LNCaP clone FGC (cell line): ENCODE results near the gene MET.

Experiments used
- DNase-seq: peaks from one replicate; pipeline ENCODE4 v3.0.0-alpha.2; 2011; ENCODE audit warnings: low read depth
- H3K4me3 ChIP-seq: 2 replicates; pipeline ENCODE4 v1.5.1; 2011; ENCODE audit warnings: mild to moderate bottlenecking, low read depth, low read length, control low read depth
- CTCF ChIP-seq: IDR thresholded peaks from 2 replicates; pipeline ENCODE4 v1.5.1; 2012; ENCODE audit warnings: mild to moderate bottlenecking; ENCODE audit not compliant: control insufficient read depth, insufficient read depth; ENCODE audit errors: extremely low read depth

MET gene

GRCh38 chr7:116724560-116725231 is 52.7 kb downstream of the MET start:
- no peak for TF ChIP-seq CTCF
- DNase-seq, result no peak
- H3K4me3 ChIP-seq, result no peak overlapping the region

GRCh38 chr7:116726149-116726548 is 54.2 kb downstream of the MET start:
- DNase-seq, result no peak
- H3K4me3 ChIP-seq, result no peak overlapping the region
- TF ChIP-seq CTCF, result no peak

GRCh38 chr7:116726713-116727431 is 54.9 kb downstream of the MET start:
- H3K4me3 ChIP-seq, result no peak overlapping the region
- no peak for DNase-seq
- TF ChIP-seq CTCF, result no peak

GRCh38 chr7:116727432-116728009 is 55.5 kb downstream of the MET start:
- no peak for TF ChIP-seq CTCF
- no peak overlapping the region for H3K4me3 ChIP-seq
- DNase-seq, result no peak

- no peak for DNase-seq
- H3K4me3 ChIP-seq, result no peak overlapping the region
- no peak for TF ChIP-seq CTCF
Observed at GRCh38 chr7:116728413-116728812, 56.4 kb downstream of the MET start.

- DNase-seq, result peak; percentile 84
- no peak for TF ChIP-seq CTCF
- no peak overlapping the region for H3K4me3 ChIP-seq
Observed at GRCh38 chr7:116730097-116731022, 58.4 kb downstream of the MET start.
